ENCODE data around the gene VKORC1. TPM values are rescaled to one million over a fixed set of nuclear protein-coding genes. Genes with fewer than 3 reads are reported as not detected.

The VKORC1 gene
- total RNA-seq, 2 experiments from 2014 or later: 19.0 to 19.2 TPM

DNA sequence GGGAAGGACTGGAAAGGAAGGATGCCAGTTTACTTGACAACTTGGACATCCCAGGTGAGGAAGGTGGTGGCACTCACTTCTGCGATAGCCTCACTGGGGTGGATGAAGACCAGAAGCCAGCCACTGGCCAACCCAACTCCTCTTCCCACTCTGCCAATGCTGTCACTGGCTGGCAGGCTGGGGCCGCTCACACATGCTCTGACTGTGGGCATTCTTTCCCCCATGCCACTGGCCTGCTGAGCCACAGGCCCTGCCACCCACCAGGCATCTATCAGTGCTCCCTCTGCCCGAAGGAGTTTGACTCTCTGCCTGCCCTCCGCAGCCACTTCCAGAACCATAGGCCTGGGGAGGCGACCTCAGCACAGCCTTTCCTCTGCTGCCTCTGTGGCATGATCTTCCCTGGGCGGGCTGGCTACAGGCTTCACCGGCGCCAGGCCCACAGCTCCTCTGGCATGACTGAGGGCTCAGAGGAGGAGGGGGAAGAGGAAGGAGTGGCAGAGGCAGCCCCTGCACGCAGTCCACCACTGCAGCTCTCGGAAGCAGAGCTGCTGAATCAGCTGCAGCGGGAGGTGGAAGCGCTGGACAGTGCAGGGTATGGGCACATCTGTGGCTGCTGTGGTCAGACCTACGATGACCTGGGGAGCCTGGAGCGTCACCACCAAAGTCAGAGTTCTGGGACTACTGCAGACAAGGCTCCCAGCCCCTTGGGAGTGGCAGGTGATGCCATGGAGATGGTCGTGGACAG is 15.8 kb downstream of the VKORC1 start:
- intact Hi-C loops (cut with DNase I, micrococcal nuclease): loop anchor here in 1 of 2 experiments (10.0 kb wide), 2 partner anchors 124 to 154 kb away; partner anchors contain the start of genes FBXL19 and SETD1A
- CTCF ChIA-PET: no interaction called here
- no peaks in the 10 kb centered on the region for H3K27me3 ChIP-seq (ENCODE audit: control insufficient read depth in 1 of 2, insufficient read depth in 2 of 2, low read length in 2 of 2)
- DNase-seq (no peak), ATAC-seq (ENCODE audit: poor library complexity) (no peak)
- Mint-ChIP-seq H3K27me3 (no peaks in the 10 kb centered on the region), H3K36me3 (ENCODE audit: low read depth) (peaks cover 76% of the 10 kb centered on the region), H3K27ac (no peak overlapping the region), H3K9me3 (no peaks in the 10 kb centered on the region), H3K4me1 (ENCODE audit: low read depth) (peaks cover 21% of the 10 kb centered on the region), H3K4me3 (no peak overlapping the region)
- no peak overlapping the region for H3K4me3 ChIP-seq (ENCODE audit: low read length)
- TF ChIP-seq, protein P1, sequence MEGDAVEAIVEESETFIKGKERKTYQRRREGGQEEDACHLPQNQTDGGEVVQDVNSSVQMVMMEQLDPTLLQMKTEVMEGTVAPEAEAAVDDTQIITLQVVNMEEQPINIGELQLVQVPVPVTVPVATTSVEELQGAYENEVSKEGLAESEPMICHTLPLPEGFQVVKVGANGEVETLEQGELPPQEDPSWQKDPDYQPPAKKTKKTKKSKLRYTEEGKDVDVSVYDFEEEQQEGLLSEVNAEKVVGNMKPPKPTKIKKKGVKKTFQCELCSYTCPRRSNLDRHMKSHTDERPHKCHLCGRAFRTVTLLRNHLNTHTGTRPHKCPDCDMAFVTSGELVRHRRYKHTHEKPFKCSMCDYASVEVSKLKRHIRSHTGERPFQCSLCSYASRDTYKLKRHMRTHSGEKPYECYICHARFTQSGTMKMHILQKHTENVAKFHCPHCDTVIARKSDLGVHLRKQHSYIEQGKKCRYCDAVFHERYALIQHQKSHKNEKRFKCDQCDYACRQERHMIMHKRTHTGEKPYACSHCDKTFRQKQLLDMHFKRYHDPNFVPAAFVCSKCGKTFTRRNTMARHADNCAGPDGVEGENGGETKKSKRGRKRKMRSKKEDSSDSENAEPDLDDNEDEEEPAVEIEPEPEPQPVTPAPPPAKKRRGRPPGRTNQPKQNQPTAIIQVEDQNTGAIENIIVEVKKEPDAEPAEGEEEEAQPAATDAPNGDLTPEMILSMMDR (IDR thresholded peaks at IDR 0.05): no peak
- POLR2A ChIA-PET: no interaction called here
- no peaks in the 10 kb centered on the region for H3K9me3 ChIP-seq (ENCODE audit: control insufficient read depth in 1 of 2, insufficient read depth in 1 of 2, low read length in 2 of 2)
- peaks cover 34% of the 10 kb centered on the region for H3K4me1 ChIP-seq (ENCODE audit: insufficient read depth, low read length)
- peaks cover 66% of the 10 kb centered on the region for H3K36me3 ChIP-seq (ENCODE audit: insufficient read depth, low read length)
- H3K27ac ChIP-seq (ENCODE audit: low read depth in 1 of 2, low read length in 2 of 2): no peak overlapping the region

DNA sequence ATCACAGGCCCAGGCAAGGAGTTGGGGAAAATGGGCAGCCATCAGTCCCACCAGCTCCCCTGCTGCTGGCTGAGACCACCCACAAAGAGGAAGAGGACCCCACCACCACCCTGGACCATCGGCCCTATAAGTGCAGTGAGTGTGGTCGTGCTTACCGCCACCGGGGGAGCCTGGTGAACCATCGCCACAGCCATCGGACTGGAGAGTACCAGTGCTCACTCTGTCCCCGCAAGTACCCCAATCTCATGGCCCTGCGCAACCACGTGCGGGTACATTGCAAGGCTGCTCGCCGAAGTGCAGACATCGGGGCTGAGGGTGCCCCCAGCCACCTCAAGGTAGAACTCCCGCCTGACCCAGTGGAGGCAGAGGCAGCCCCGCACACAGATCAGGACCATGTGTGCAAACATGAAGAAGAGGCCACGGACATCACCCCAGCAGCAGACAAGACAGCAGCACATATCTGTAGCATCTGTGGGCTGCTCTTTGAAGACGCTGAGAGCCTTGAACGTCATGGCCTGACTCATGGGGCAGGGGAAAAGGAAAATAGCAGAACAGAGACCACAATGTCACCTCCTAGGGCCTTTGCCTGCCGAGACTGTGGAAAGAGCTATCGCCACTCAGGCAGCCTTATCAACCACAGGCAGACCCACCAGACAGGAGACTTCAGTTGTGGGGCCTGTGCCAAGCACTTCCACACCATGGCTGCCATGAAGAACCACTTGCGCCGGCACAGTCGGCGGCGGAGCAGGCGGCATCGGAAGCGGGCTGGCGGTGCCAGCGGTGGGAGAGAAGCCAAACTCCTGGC is 16.8 kb downstream of the VKORC1 start:
- Histone ChIP-seq H3K36me3 (ENCODE audit: insufficient read depth, low read length) (peaks cover 61% of the 10 kb centered on the region), H3K27me3 (ENCODE audit: control insufficient read depth in 1 of 2, insufficient read depth in 2 of 2, low read length in 2 of 2) (no peaks in the 10 kb centered on the region), H3K4me3 (ENCODE audit: low read length) (no peak overlapping the region), H3K27ac (ENCODE audit: low read depth in 1 of 2, low read length in 2 of 2) (no peak overlapping the region), H3K9me3 (ENCODE audit: control insufficient read depth in 1 of 2, insufficient read depth in 1 of 2, low read length in 2 of 2) (no peaks in the 10 kb centered on the region), H3K4me1 (ENCODE audit: insufficient read depth, low read length) (peaks cover 37% of the 10 kb centered on the region)
- ChIA-PET POLR2A (no interaction called here), CTCF (no interaction called here)
- Mint-ChIP-seq H3K27ac (no peak overlapping the region), H3K4me3 (no peak overlapping the region), H3K36me3 (ENCODE audit: low read depth) (peaks cover 71% of the 10 kb centered on the region), H3K4me1 (ENCODE audit: low read depth) (peaks cover 22% of the 10 kb centered on the region), H3K27me3 (no peaks in the 10 kb centered on the region), H3K9me3 (no peaks in the 10 kb centered on the region)
- DNase-seq: no peak
- intact Hi-C loops (cut with DNase I, micrococcal nuclease): loop anchor here in 1 of 2 experiments (10.0 kb wide), 2 partner anchors 123 to 153 kb away; partner anchors contain the start of genes FBXL19 and SETD1A
- ATAC-seq (ENCODE audit: poor library complexity): no peak
- TF ChIP-seq, protein P1 (IDR thresholded peaks at IDR 0.05): no peak

DNA sequence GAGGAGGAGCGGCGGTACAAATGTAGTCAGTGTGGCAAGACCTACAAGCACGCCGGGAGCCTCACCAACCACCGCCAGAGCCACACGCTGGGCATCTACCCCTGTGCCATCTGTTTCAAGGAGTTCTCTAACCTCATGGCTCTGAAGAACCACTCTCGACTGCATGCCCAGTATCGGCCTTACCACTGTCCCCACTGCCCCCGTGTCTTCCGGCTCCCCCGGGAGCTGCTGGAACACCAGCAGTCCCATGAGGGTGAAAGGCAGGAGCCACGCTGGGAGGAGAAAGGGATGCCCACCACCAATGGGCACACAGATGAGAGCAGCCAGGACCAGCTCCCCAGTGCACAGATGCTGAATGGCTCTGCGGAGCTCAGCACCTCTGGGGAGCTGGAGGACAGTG is 17.6 kb downstream of the VKORC1 start:
- intact Hi-C loops (cut with DNase I, micrococcal nuclease): loop anchor here in 1 of 2 experiments (10.0 kb wide), 2 partner anchors 122 to 152 kb away; partner anchors contain the start of genes FBXL19 and SETD1A
- Histone ChIP-seq H3K4me3 (ENCODE audit: low read length) (no peak overlapping the region), H3K4me1 (ENCODE audit: insufficient read depth, low read length) (peaks cover 40% of the 10 kb centered on the region), H3K9me3 (ENCODE audit: control insufficient read depth in 1 of 2, insufficient read depth in 1 of 2, low read length in 2 of 2) (no peaks in the 10 kb centered on the region), H3K36me3 (ENCODE audit: insufficient read depth, low read length) (peaks cover 56% of the 10 kb centered on the region), H3K27ac (ENCODE audit: low read depth in 1 of 2, low read length in 2 of 2) (no peak overlapping the region), H3K27me3 (ENCODE audit: control insufficient read depth in 1 of 2, insufficient read depth in 2 of 2, low read length in 2 of 2) (no peaks in the 10 kb centered on the region)
- DNase-seq: no peak
- Mint-ChIP-seq H3K4me1 (ENCODE audit: low read depth) (peaks cover 26% of the 10 kb centered on the region), H3K27me3 (no peaks in the 10 kb centered on the region), H3K9me3 (no peaks in the 10 kb centered on the region), H3K27ac (no peak overlapping the region), H3K36me3 (ENCODE audit: low read depth) (peaks cover 70% of the 10 kb centered on the region), H3K4me3 (no peak overlapping the region)
- TF ChIP-seq, protein P1 (IDR thresholded peaks at IDR 0.05): no peak
- ATAC-seq (ENCODE audit: poor library complexity): no peak
- CTCF ChIA-PET: no interaction called here
- POLR2A ChIA-PET: no interaction called here

Data from CD4-positive, alpha-beta T cell (primary cell).